UCSD-AML1 (cell line): Measurements from ENCODE around the gene PITPNM3.
A peak's percentile ranks its signal among the peaks of the same experiment; 100 is the strongest.

Experiments
- DNase-seq: peaks from one replicate; lab custom pipeline; 2025; ENCODE audit not compliant: unreplicated experiment; lab: John Stamatoyannopoulos, UW

The PITPNM3 gene

DNA sequence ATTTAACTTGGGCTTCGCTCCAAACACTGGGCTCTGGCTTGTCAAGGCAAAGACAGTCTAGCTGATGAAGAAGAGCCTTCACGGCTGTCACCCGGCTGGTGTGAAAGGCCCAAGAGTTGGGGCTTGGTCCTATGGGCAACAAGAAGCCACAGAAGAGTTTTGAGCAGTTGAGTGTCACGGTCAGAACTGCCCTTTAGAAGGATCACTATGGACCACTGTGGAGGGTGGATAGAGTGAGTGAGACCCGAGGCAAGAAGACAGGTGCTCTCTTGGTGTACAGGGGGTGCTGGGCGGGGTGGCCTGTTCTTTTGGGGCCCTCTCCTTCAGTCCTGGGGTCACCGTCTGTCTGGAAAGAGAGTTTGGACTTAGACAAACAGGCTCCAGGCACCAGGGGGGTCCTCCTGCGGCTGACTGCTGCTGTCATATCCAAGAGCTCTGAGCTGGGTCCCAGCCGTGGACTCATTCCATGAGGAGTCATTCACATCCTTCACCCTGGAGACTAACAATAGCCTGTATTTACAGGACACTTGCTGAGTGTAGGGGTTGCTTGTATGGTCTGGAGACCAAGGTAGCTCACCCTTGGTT lies 109.7 kb downstream of the PITPNM3 start:
- DNase-seq, result no peak

DNA sequence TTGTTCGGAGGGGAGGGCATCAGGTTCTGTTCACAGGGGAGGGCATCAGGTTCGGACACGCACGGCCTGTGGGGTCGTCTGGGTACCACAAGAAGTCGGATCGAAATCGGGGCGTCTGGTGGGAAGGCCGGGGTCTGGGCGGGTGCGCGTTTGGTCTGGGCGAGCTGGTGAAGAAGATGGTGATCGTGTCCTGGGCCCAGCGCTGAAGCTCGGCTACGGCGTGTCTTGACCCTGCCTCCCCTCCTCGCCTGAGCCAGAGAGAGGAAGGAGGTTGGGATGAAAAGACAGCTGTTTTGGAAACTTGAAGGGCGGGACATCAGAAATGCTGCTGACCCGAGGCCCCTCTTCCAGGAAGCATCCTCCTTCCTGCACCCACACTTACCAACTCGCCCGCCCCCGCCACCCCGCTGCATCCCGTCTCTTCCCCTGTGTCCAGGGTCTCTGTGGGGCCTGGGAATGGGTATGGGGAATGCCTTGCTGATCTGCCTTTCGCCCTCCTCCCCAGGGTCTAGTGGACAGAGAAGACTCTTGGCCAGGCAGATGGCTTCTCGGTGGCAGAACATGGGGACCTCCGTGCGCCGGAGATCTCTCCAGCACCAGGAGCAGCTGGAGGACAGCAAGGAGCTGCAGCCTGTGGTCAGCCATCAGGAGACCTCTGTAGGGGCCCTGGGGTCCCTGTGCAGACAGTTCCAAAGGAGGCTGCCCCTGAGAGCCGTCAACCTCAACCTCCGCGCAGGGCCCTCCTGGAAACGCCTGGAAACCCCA lies 111.6 kb downstream of the PITPNM3 start:
- no peak for DNase-seq

- DNase-seq, result peak; percentile 93
These were observed 112.4 kb downstream of the PITPNM3 start, which contains the start of gene PIMREG for GRCh38 chr17:6443692-6444570. Gene PIMREG (plus strand): TSS chr17:6444455. CDS start chr17:6445111, 656 bp downstream.

DNA sequence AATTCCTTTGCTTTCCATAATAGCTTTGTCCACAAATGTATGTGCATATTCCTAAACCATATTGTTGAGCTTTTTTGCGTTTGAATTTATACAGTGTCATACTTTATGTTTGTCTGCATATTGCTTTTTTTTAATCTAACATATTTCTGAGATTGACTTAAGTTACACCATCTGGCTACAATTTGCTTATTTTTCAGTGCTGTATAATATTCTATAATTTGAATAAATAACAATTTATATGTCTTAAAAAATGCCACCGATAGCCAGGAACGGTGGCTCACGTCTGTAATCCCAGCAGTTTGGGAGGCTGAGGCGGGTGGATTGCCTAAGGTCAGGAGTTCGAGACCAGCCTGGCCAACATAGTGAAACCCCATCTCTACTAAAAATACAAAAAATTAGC lies 113.6 kb downstream of the PITPNM3 start:
- DNase-seq, result no peak

GRCh38 chr17:6439951-6440350 lies 116.4 kb downstream of the PITPNM3 start:
- DNase-seq, result no peak

- no peak for DNase-seq
These were observed 118.4 kb downstream of the PITPNM3 start for GRCh38 chr17:6437956-6438355.

- DNase-seq, result no peak
These were observed 118.9 kb downstream of the PITPNM3 start for GRCh38 chr17:6437466-6437865.

GRCh38 chr17:6435968-6436367 lies 120.4 kb downstream of the PITPNM3 start:
- peak; percentile 63 for DNase-seq

DNA sequence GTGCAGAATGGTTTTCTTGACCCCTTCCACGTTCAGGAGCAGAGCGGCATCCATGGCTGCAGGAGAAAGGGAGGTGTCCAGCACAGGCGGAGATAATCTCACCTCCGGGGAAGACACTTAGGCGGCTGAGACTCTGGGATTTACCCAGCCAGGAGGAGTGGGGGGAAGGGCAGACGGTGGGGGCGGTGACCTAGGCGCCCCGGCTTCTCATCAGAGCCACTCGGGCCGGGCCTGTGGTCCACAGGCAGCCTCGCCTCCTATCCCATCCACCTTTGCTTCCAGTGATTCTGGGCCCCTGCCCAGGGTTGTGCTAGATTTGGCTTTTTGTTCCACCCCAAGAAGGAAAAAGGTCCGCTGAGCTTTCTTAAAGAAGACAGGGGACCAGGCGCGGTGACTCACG lies 121.3 kb downstream of the PITPNM3 start, which contains the start of gene AIPL1:
Gene AIPL1, minus strand, starts transcription at position 71 of the 400 bp plus-strand sequence. Its CDS starts 17 bp downstream, at position 54.
- DNase-seq, result no peak

DNA sequence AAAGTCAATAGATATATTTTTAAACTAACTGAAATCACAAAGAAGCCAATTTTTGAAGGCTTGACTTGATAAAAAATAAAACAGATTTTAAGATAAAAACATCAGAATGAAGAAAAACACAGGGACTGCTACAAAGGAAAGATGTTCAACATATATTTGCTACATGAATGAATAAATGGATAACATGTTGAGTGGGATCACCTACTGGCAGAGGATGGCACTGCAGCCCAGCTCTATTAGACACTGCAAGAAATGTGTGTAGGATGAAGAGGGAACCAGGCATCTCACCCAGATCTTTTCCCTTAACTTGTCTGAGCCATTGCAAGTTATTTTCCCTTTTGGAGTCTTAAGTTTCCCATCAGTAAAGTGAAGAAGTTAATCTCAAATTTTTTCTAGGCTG lies 125.6 kb downstream of the PITPNM3 start:
- no peak for DNase-seq

- DNase-seq, result no peak
These were observed 127.1 kb downstream of the PITPNM3 start for GRCh38 chr17:6429266-6429665.

GRCh38 chr17:6428207-6428965 lies 128.0 kb downstream of the PITPNM3 start:
- DNase-seq, result no peak

- peak; percentile 67 for DNase-seq
These were observed 129.0 kb downstream of the PITPNM3 start for GRCh38 chr17:6427279-6427781.

DNA sequence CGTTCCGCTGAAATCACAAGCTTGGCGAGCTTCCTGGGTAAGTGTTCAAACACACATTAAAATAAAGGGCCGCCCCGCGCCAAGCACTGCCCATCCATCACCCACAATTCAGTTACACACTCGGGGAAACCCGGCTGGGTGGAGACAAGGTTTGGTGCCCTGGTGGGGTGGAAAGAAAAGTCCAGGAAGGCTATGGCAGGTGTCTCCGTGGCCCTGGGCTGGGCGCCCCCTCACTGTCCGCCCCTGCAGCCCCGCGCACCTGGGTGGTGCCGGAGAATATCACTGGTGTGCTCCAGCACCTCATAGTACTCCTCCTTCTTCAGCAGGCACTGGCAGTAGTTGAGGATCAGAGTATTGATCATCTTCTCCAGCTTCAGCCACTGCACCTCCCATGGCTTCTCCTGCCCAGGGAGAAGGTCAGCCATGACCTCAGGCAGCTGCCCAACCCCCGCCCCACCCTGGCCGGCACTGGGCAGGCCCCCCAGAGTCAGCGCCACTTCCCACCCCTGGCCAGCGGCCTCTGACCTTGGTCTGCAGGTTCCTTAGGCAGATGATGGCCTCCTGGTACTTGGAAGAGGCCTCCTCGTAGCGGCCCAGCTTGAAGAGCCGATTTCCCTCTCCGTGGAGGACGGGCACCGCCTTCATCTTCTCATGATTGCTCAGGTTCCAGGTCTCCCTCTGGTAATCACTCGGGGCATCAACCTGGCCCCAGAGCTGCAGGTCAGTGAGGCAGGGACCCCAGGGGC lies 129.8 kb downstream of the PITPNM3 start:
- DNase-seq, result no peak

GRCh38 chr17:6425407-6425806 lies 130.9 kb downstream of the PITPNM3 start:
- no peak for DNase-seq

DNA sequence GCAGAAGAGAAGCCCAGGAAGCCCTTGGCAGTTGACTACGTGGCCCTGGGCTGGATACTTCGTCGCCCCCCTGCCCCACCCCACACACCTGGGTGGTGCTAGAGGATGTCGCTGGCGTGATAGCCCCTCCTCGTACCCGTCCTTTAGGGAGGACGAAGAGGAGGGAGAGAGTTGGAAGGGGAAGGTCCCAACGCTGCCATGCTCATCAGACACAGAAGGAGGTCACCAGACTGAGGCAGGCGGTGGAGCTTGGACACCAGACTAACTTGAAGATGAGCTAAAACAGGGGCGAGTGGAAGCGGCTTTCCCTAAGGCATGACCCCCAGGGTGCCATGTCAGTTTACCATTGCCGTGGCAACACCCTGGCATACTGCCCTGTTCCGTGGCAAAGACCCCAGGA lies 132.4 kb downstream of the PITPNM3 start:
- no peak for DNase-seq

GRCh38 chr17:6422654-6423241 lies 133.6 kb downstream of the PITPNM3 start:
- no peak for DNase-seq

DNA sequence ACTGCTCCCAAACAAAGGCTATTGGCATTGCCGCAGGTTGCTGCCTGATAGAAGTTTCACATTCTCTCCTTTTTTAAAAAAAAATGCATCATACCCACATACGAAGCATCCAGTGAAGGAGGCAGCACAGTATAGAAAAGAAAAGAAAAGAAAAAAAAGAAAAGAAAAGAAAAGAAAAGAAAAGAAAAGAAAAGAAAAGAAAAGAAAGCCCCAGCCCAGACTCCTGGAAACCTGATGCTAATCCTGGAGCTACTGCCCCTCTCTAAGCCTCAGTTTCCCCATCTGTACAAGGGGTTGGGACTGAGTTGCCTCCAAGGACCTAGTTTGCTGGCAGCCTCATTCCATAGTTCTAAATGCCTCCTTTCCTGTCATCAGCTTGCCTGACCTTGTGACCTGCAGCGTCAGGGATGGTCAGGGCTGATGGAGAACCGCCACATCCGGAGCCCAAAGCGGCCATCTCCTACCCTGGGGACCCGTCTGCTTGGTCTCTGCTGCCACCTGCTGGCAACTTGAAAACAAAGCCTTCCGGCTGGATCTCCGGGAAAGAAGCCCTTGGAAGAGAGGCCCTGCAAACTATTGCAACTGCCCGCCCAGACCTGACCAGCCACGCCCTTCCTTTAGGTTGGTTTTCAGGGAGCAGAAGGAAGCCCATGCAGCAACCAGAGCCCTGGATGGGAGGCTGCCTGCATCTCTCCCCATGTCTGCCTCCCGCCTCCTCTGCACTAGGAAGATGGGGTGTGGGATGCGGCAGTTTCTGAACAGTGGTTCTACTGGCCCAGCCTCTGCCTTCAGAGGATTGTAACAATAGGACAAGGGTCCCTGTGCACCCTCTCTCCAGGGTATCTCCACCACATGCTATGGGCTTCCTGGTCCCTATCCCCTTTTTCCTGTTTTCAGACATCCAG lies 134.4 kb downstream of the PITPNM3 start:
- DNase-seq, result peak; percentile 77
